Panc1 (cell line): Measurements from ENCODE around the gene IGSF5. TPM values are rescaled to one million over a fixed set of nuclear protein-coding genes. Genes with fewer than 3 reads are reported as not detected.

Source experiments
- ATAC-seq: fragments of 200-7000 bp; cut with Tn5 transposase; 2 replicates; pipeline ENCODE4 v1.9.1; 2020; ENCODE audit warnings: mild to moderate bottlenecking, moderate library complexity
- BruUV-seq: library from RNA; stranded (reverse); fragments of 400-500 nt; replicated peaks from 2 replicates; lab custom pipeline; 2021; lab: Mats Ljungman, UMichigan
- CTCF ChIA-PET: fragments of 300-600 bp; sonication (Branson Sonifier 250); formaldehyde crosslinking; loops from one replicate; lab custom pipeline; 2022; ENCODE audit warnings: antibody characterized with exemption; lab: Charles Lee
- POLR2A ChIA-PET: fragments of 300-600 bp; sonication (Branson Sonifier 250); formaldehyde crosslinking; loops from one replicate; lab custom pipeline; 2022; ENCODE audit warnings: antibody characterized with exemption; lab: Charles Lee
- DNase-seq: peaks from one replicate; pipeline ENCODE4 v3.0.0-alpha.2; 2010; ENCODE audit warnings: low read depth, low spot score
- H3K27ac ChIP-seq: 2 replicates; pipeline ENCODE4 v1.5.1; 2011; ENCODE audit warnings: mild to moderate bottlenecking, low read length, inconsistent platforms
- H3K27me3 ChIP-seq: fragments of 200-500 bp; sonication (Bioruptor generic); 2 replicates; pipeline ENCODE4 v1.6.0; 2014; ENCODE audit warnings: low read length, inconsistent platforms; ENCODE audit not compliant: control insufficient read depth, insufficient read depth
- H3K36me3 ChIP-seq: fragments of 200-500 bp; sonication (Bioruptor generic); 2 replicates; pipeline ENCODE4 v1.5.1; 2014; ENCODE audit warnings: inconsistent platforms, mild to moderate bottlenecking, low read length, moderate library complexity; ENCODE audit not compliant: control insufficient read depth, insufficient read depth
- H3K4me1 ChIP-seq: 2 replicates; pipeline ENCODE4 v1.5.1; 2011; ENCODE audit warnings: inconsistent platforms, mild to moderate bottlenecking, low read length, moderate library complexity; ENCODE audit not compliant: control insufficient read depth, insufficient read depth
- H3K4me3 ChIP-seq, 2 experiments: 2 replicates each; pipeline ENCODE4 v1.5.1; 2011 to 2012; ENCODE audit warnings: low read depth in 2 of 2, low read length in 2 of 2, mild to moderate bottlenecking in 2 of 2, inconsistent platforms in 1 of 2, moderate library complexity in 1 of 2
- H3K9me3 ChIP-seq: fragments of 200-500 bp; sonication (Bioruptor generic); 2 replicates; pipeline ENCODE4 v1.5.1; 2014; ENCODE audit warnings: low read depth, mild to moderate bottlenecking, inconsistent platforms, low read length, moderate library complexity; ENCODE audit not compliant: control insufficient read depth, insufficient read depth
- POLR2AphosphoS5 ChIP-seq: IDR thresholded peaks from 2 replicates; pipeline ENCODE4 v1.6.1; 2012; ENCODE audit warnings: mild to moderate bottlenecking, low read depth, low read length, moderate library complexity
- SIN3A ChIP-seq: IDR thresholded peaks from 2 replicates; pipeline ENCODE4 v1.6.1; 2012; ENCODE audit warnings: low read depth, mild to moderate bottlenecking, low read length, moderate library complexity, borderline replicate concordance; ENCODE audit not compliant: insufficient read depth
- TCF7L2 ChIP-seq: IDR thresholded peaks from 2 replicates; pipeline ENCODE4 v1.6.1; 2011; ENCODE audit warnings: mild to moderate bottlenecking, low read depth, low read length, inconsistent platforms
- in situ Hi-C: cut with HindIII; loops from 2 replicates; pipeline ENCODE4 v1.10.0; 2016; ENCODE audit warnings: low sequenced_read_pairs, low pct_unique_long_range_greater_than_20kb
- intact Hi-C: fragments of 100-400 bp; cut with micrococcal nuclease; formaldehyde crosslinking; loops from one replicate; pipeline ENCODE4 v1.10.0; 2022; ENCODE audit not compliant: unreplicated experiment
- total RNA-seq: library from RNA; stranded (reverse); gene quantifications from one replicate; pipeline ENCODE4 v1.2.1, GENCODE V29; 2021; ENCODE audit not compliant: unreplicated experiment
- TF ChIP-seq, protein P1 (sequence below): fragments of 450-650 bp; IDR thresholded peaks from 2 replicates; pipeline ENCODE4 v1.5.1; 2017; ENCODE audit warnings: mild to moderate bottlenecking
- TF ChIP-seq, protein P2 (sequence below), 2 experiments: IDR thresholded peaks; 2 replicates each; pipeline ENCODE4 v1.6.1; 2011 to 2012; ENCODE audit warnings: low read depth in 2 of 2, control low read depth in 1 of 2, low read length in 1 of 2, mild to moderate bottlenecking in 1 of 2, moderate library complexity in 1 of 2; ENCODE audit not compliant: insufficient read depth in 1 of 2

Gene IGSF5
- total RNA-seq, 1 experiment from 2014 or later, result not detected

DNA sequence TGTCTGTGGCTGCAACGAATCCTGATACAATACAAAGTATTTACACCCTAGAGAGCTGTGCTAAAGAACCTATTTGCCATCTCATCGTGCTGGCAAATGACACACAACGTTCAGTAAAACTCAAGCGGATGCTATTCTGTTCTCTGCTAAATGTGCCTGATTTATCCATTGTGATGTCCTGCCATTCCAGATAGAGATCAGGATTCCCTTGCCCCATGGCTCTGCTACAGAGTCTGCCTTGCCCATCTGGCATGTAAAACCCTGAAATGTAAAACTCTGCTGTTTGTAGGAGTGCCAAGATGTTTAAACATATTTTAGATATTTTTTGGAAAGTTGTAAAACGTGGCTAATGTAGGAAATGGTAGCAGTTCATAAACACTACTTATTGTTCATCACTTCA, 20.0 kb upstream of the IGSF5 start:
- BruUV-seq, result no TSS peak
- intact Hi-C loops, result no loop called here
- DNase-seq, result no peak
- in situ Hi-C loops, result no loop called here
- POLR2A ChIA-PET, result no interaction called here
- Histone ChIP-seq H3K36me3 (no peaks in the 10 kb centered on the region), H3K27me3 (no peaks in the 10 kb centered on the region), H3K4me1 (no peaks in the 10 kb centered on the region), H3K27ac (no peak overlapping the region), H3K9me3 (no peaks in the 10 kb centered on the region), H3K4me3 (no peak overlapping the region)
- ATAC-seq, result no peak
- CTCF ChIA-PET, result no interaction called here
- TF ChIP-seq, protein P1, sequence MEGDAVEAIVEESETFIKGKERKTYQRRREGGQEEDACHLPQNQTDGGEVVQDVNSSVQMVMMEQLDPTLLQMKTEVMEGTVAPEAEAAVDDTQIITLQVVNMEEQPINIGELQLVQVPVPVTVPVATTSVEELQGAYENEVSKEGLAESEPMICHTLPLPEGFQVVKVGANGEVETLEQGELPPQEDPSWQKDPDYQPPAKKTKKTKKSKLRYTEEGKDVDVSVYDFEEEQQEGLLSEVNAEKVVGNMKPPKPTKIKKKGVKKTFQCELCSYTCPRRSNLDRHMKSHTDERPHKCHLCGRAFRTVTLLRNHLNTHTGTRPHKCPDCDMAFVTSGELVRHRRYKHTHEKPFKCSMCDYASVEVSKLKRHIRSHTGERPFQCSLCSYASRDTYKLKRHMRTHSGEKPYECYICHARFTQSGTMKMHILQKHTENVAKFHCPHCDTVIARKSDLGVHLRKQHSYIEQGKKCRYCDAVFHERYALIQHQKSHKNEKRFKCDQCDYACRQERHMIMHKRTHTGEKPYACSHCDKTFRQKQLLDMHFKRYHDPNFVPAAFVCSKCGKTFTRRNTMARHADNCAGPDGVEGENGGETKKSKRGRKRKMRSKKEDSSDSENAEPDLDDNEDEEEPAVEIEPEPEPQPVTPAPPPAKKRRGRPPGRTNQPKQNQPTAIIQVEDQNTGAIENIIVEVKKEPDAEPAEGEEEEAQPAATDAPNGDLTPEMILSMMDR, result no peak
- TF ChIP-seq SIN3A (no peak), POLR2AphosphoS5 (no peak), TCF7L2 (no peak)
- TF ChIP-seq, protein P2, sequence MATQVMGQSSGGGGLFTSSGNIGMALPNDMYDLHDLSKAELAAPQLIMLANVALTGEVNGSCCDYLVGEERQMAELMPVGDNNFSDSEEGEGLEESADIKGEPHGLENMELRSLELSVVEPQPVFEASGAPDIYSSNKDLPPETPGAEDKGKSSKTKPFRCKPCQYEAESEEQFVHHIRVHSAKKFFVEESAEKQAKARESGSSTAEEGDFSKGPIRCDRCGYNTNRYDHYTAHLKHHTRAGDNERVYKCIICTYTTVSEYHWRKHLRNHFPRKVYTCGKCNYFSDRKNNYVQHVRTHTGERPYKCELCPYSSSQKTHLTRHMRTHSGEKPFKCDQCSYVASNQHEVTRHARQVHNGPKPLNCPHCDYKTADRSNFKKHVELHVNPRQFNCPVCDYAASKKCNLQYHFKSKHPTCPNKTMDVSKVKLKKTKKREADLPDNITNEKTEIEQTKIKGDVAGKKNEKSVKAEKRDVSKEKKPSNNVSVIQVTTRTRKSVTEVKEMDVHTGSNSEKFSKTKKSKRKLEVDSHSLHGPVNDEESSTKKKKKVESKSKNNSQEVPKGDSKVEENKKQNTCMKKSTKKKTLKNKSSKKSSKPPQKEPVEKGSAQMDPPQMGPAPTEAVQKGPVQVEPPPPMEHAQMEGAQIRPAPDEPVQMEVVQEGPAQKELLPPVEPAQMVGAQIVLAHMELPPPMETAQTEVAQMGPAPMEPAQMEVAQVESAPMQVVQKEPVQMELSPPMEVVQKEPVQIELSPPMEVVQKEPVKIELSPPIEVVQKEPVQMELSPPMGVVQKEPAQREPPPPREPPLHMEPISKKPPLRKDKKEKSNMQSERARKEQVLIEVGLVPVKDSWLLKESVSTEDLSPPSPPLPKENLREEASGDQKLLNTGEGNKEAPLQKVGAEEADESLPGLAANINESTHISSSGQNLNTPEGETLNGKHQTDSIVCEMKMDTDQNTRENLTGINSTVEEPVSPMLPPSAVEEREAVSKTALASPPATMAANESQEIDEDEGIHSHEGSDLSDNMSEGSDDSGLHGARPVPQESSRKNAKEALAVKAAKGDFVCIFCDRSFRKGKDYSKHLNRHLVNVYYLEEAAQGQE (IDR thresholded peaks at IDR 0.05; ENCODE audit: insufficient read depth in 1 of 2, low read depth in 2 of 2, low read length in 1 of 2), result no peak

DNA sequence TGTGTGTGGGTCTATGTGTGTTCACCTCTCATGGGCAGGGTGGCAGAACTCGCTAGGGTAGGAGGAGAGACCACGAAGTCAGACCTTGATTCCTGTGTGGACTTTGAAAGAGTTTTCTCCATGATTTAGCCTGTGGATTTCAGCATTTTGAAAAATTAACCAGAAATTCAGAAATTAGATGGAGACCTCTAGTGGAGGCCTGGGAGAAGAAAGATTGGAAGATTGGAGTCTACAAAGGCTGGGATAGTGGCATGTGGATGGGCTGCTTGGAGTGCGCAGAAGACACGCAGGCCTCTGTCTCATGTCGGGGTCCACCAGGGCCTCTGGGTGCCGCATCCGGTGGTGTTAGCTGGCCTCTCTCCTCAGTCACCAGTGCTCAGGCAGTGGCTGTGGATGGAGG, 18.9 kb upstream of the IGSF5 start:
- no peak overlapping the region for H3K27ac ChIP-seq
- no peaks in the 10 kb centered on the region for H3K4me1 ChIP-seq
- no TSS peak for BruUV-seq
- intact Hi-C loops (no loop called here), in situ Hi-C loops (no loop called here)
- H3K36me3 ChIP-seq, result no peaks in the 10 kb centered on the region
- no peaks in the 10 kb centered on the region for H3K27me3 ChIP-seq
- ChIA-PET CTCF (no interaction called here), POLR2A (no interaction called here)
- DNase-seq (no peak), ATAC-seq (no peak)
- H3K4me3 ChIP-seq, result no peak overlapping the region
- no peak for TF ChIP-seq SIN3A
- TF ChIP-seq, protein P1, result peak; percentile 40
- no peaks in the 10 kb centered on the region for H3K9me3 ChIP-seq
